K562 (cell line): ENCODE measurements around the gene NRN1L. TPM values are rescaled to one million over a fixed set of nuclear protein-coding genes. Genes with fewer than 3 reads are reported as not detected.

Experiments used
- ATAC-seq: fragments of 200-7000 bp; cut with Tn5 transposase; 3 replicates; pipeline ENCODE4 v1.9.1; 2020; ENCODE audit warnings: moderate library complexity
- BruUV-seq: library from RNA; stranded (reverse); fragments of 400-500 nt; replicated peaks from 2 replicates; lab custom pipeline; 2021; lab: Mats Ljungman, UMichigan
- CTCF ChIA-PET: fragments of 300-600 bp; formaldehyde crosslinking; extraction: SDS; loops from one replicate; lab custom pipeline; 2021; ENCODE audit warnings: low intra/inter-chr PET ratio; lab: Yijun Ruan, JAX
- POLR2A ChIA-PET: fragments of 300-600, 350-650 bp; sonication (Branson Sonifier 250); formaldehyde crosslinking; extraction: SDS; loops from one replicate; lab custom pipeline; 2021; ENCODE audit warnings: antibody characterized with exemption, inconsistent platforms; lab: Yijun Ruan, JAX
- DNase-seq, 4 experiments: peaks; one replicate each; pipeline versions ENCODE4 v3.0.0 to v3.0.0-alpha.2; 2011 to 2018; ENCODE audit warnings: low spot score in 3 of 4, mixed read lengths in 3 of 4; ENCODE audit errors: extremely low read depth in 1 of 4
- FAIRE-seq: peaks from 2 replicates; lab custom pipeline; 2011; peaks lifted over from hg19 to GRCh38; lab: Jason Lieb, UNC
- H2AFZ ChIP-seq: 2 replicates; pipeline ENCODE4 v1.6.0; 2011; ENCODE audit warnings: low read depth, low read length, control low read depth, inconsistent platforms
- H3K27ac ChIP-seq: fragments of 200-600 bp; 3 replicates; pipeline ENCODE4 v1.8.0; 2011; ENCODE audit warnings: low read depth, mild to moderate bottlenecking, control low read depth, inconsistent platforms, low read length, moderate library complexity, mixed read lengths; ENCODE audit errors: extremely low read depth
- H3K27me3 ChIP-seq, 2 experiments: fragments of 300-600 bp in 1 of 2; 2 replicates in 1 of 2; 3 replicates in 1 of 2; pipeline versions ENCODE4 v1.6.0 to v1.8.0; 2011; ENCODE audit warnings: inconsistent platforms in 2 of 2, low read length in 2 of 2, mild to moderate bottlenecking in 1 of 2, mixed read lengths in 1 of 2, moderate library complexity in 1 of 2; ENCODE audit not compliant: control insufficient read depth in 2 of 2, insufficient read depth in 2 of 2
- H3K36me3 ChIP-seq: fragments of 300-600 bp; 3 replicates; pipeline ENCODE4 v1.8.0; 2011; ENCODE audit warnings: mild to moderate bottlenecking, low read length, inconsistent platforms; ENCODE audit not compliant: control insufficient read depth, insufficient read depth
- H3K4me1 ChIP-seq, 2 experiments: fragments of 200-600 bp in 1 of 2; replicated peaks in 1 of 2; 2 replicates in 1 of 2; 3 replicates in 1 of 2; pipeline versions ENCODE4 v1.5.1 to v1.8.0; 2011; ENCODE audit warnings: inconsistent platforms in 2 of 2, low read length in 2 of 2, mild to moderate bottlenecking in 1 of 2, mixed read lengths in 1 of 2, moderate library complexity in 1 of 2; ENCODE audit not compliant: control insufficient read depth in 2 of 2, insufficient read depth in 2 of 2
- H3K4me2 ChIP-seq: 2 replicates; pipeline ENCODE4 v1.6.1; 2011; ENCODE audit warnings: low read length, control low read depth, inconsistent platforms, mixed read lengths; ENCODE audit not compliant: insufficient read depth
- H3K4me3 ChIP-seq: fragments of 200-600 bp; sonication (generic), shearing (Covaris generic); 2 replicates; pipeline ENCODE4 v1.5.1; 2016; ENCODE audit warnings: control low read depth, inconsistent platforms
- H3K79me2 ChIP-seq: fragments of 200-600 bp; 3 replicates; pipeline ENCODE4 v1.8.0; 2011; ENCODE audit warnings: low read length, inconsistent platforms; ENCODE audit not compliant: control insufficient read depth, insufficient read depth
- H3K9ac ChIP-seq, 2 experiments: 2 replicates each; pipeline versions ENCODE4 v1.6.0 to v1.6.1; 2011; ENCODE audit warnings: low read depth in 2 of 2, low read length in 2 of 2, control low read depth in 1 of 2, inconsistent platforms in 1 of 2, mild to moderate bottlenecking in 1 of 2, mixed read lengths in 1 of 2; ENCODE audit not compliant: insufficient read depth in 1 of 2
- H3K9me1 ChIP-seq: one replicate; pipeline ENCODE4 v1.6.0; 2011; ENCODE audit warnings: inconsistent platforms, mild to moderate bottlenecking, low read length, moderate library complexity; ENCODE audit not compliant: control insufficient read depth, insufficient read depth
- H3K9me3 ChIP-seq: replicated peaks from 2 replicates; pipeline ENCODE4 v1.5.1; 2011; ENCODE audit warnings: low read depth, low read length, inconsistent platforms; ENCODE audit not compliant: control insufficient read depth, insufficient read depth
- H4K20me1 ChIP-seq: replicated peaks from 2 replicates; pipeline ENCODE4 v1.6.1; 2011; ENCODE audit warnings: low read length, inconsistent platforms, mixed read lengths; ENCODE audit not compliant: control insufficient read depth, insufficient read depth
- KLF10 ChIP-seq: fragments of 250-450 bp; sonication (Bioruptor Pico); IDR thresholded peaks from 2 replicates; pipeline ENCODE4 v1.6.1; 2021; ENCODE audit warnings: matching md5 sums
- SMARCB1 ChIP-seq: IDR thresholded peaks from 2 replicates; pipeline ENCODE4 v1.6.1; 2011; ENCODE audit warnings: improper control_type of control experiment, low read depth; ENCODE audit not compliant: insufficient read length
- XRCC3 ChIP-seq: fragments of 450-650 bp; IDR thresholded peaks from 2 replicates; pipeline ENCODE4 v1.6.1; 2017; ENCODE audit warnings: mild to moderate bottlenecking, moderate library complexity
- ZNF3 ChIP-seq: fragments of 250-450 bp; sonication (Bioruptor Pico); IDR thresholded peaks from 2 replicates; pipeline ENCODE4 v1.5.0; 2021; ENCODE audit warnings: mild to moderate bottlenecking, moderate library complexity
- ZNF764 ChIP-seq: fragments of 250-450 bp; sonication (Bioruptor Pico); IDR thresholded peaks from 2 replicates; pipeline ENCODE4 v1.4.0; 2020; ENCODE audit warnings: low read depth, mild to moderate bottlenecking, moderate library complexity
- ZSCAN32 ChIP-seq: fragments of 450-650 bp; formaldehyde crosslinking; IDR thresholded peaks from 2 replicates; pipeline ENCODE4 v1.4.0; 2020; ENCODE audit warnings: mild to moderate bottlenecking, moderate library complexity
- WGBS: fragments of 100-300 bp; shearing (Covaris generic); methylation state at CpG from one replicate; pipeline ENCODE4 v1.1.6; 2016; ENCODE audit warnings: low coverage, mixed read lengths; ENCODE audit not compliant: insufficient coverage; ENCODE audit errors: missing lambda C conversion rate; 5-methylcytosine and 5-hydroxymethylcytosine counted together
- in situ Hi-C: fragments of 300-500 bp; cut with MboI; formaldehyde crosslinking; loops from 4 replicates; pipeline ENCODE4 v1.15.0; 2018; ENCODE audit warnings: inconsistent platforms, mixed read lengths
- intact Hi-C: fragments of 100-400 bp; cut with micrococcal nuclease; formaldehyde crosslinking; loops from 2 replicates; pipeline ENCODE4 v1.14.2; 2022
- polyA plus RNA-seq, 8 experiments: library from polyadenylated mRNA; depleted of rRNA in 4 of 8; stranded (reverse) in 5 of 8; unstranded in 3 of 8; fragments of >200 nt; fragmentation: Nextera tagmentation in 2 of 8; fragmentation: Illumina TruSeq in 1 of 8; extraction: Ambion mirVana in 2 of 8; extraction: Trizol in 1 of 8; gene quantifications; 2 replicates each; pipeline versions ENCODE4 v1.2.1 to v1.2.3, GENCODE V29; 2011 to 2014; ENCODE audit warnings: inconsistent platforms in 1 of 8, missing spikeins in 1 of 8
- total RNA-seq, 7 experiments: library from RNA; depleted of rRNA in 6 of 7; stranded (reverse); fragments of >200 nt in 6 of 7; fragmentation: Illumina TruSeq in 2 of 7; extraction: Trizol in 2 of 7; gene quantifications; 2 replicates each; pipeline versions ENCODE4 v1.2.1 to v1.2.3, GENCODE V29; 2011 to 2021; ENCODE audit warnings: low replicate concordance in 1 of 7
- TF ChIP-seq, protein P1 (sequence below): fragments of 250-450 bp; sonication (Bioruptor Pico); IDR thresholded peaks from 2 replicates; pipeline ENCODE4 v1.4.0; 2020; ENCODE audit warnings: mild to moderate bottlenecking, moderate library complexity, borderline replicate concordance
- TF ChIP-seq, protein P2 (sequence below), 2 experiments: IDR thresholded peaks; 2 replicates each; pipeline ENCODE4 v1.6.1; 2012; ENCODE audit warnings: improper control_type of control experiment in 2 of 2, low read depth in 2 of 2, low read length in 2 of 2, borderline replicate concordance in 1 of 2
- TF ChIP-seq, protein P3 (sequence below): fragments of 250-450 bp; sonication (Bioruptor Pico); IDR thresholded peaks from 2 replicates; pipeline ENCODE4 v1.5.0; 2022; ENCODE audit warnings: mild to moderate bottlenecking
- TF ChIP-seq, protein P4 (sequence below): fragments of 450-650 bp; formaldehyde crosslinking; IDR thresholded peaks from 2 replicates; pipeline ENCODE4 v1.4.0; 2020; ENCODE audit warnings: mild to moderate bottlenecking, mixed read lengths

Gene NRN1L
- total and polyA plus RNA-seq, 9 of the 15 experiments (the other 6 are each of a cell fraction or from before 2014, with no cell fraction given): 0.22 to 0.86 (median 0.61) TPM; not detected in 5

DNA sequence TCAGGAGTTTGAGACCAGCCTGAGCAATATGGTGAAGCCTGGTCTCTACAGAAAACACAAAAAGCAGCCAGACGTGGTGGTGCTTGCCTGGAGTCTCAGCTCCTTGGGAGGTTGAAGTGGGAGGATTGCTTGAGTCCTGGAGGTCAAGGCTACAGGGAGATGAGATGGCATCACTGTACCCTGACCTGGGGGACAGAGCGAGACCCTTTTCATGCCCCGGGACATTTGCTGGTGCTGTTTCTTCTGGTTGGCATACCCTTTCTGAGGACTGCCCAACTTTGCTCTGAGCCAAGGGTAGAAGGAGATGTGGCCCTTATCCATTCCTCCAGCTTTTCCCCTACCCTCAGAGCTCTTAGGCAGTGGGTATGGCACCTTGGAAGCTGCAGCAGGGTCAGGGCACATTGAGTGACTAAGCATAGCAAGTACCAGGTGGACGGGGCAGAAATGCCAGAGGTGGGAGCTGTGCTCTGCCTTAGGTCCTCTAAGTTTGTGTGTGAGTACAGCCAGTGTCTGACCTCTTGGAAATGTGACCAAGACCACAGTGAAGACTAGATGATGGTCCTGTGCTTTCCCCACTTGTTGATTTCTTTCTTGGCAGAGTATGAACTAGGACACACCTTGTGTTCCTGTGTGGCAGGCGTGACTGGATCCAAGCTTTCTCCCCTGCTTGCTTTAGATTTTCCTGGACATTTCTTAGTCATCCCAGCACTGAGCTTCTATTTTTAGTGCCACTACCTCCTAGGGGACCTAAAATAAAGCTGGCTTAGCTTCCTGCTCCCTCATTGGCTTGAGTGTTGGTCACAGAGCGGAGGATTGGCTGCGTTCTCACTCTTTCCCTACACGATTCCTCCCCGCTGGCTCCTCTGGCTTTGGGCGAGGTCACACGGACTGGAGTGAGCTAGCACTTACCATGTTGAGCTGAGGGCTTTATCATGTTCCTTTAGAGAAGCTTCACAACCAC is 21.8 kb upstream of the NRN1L start:
- no peaks in the 10 kb centered on the region for H3K9me1 ChIP-seq
- ChIA-PET CTCF (no interaction called here), POLR2A (interaction anchor here (0.5 to 1.3 kb wide), 7 partner anchors 9 to 190 kb away, joined by 3 to 4 read pairs (median 3); no protein-coding TSS in a partner anchor)
- H3K27ac ChIP-seq: peak overlapping the region; percentile 35; the same call in 1 of the 3 replicates
- H3K9ac ChIP-seq: peak overlapping the region in 1 of 2 experiments; percentile 82; a peak in 1 of 4 replicates
- intact Hi-C loops: no loop called here
- peaks cover 11 to 17% of the 10 kb centered on the region in 2 experiments for H3K4me1 ChIP-seq
- H3K4me3 ChIP-seq: no peak overlapping the region
- in situ Hi-C loops: no loop called here
- no peak overlapping the region for H2AFZ ChIP-seq
- H3K4me2 ChIP-seq: no peak overlapping the region
- TF ChIP-seq, protein P1, sequence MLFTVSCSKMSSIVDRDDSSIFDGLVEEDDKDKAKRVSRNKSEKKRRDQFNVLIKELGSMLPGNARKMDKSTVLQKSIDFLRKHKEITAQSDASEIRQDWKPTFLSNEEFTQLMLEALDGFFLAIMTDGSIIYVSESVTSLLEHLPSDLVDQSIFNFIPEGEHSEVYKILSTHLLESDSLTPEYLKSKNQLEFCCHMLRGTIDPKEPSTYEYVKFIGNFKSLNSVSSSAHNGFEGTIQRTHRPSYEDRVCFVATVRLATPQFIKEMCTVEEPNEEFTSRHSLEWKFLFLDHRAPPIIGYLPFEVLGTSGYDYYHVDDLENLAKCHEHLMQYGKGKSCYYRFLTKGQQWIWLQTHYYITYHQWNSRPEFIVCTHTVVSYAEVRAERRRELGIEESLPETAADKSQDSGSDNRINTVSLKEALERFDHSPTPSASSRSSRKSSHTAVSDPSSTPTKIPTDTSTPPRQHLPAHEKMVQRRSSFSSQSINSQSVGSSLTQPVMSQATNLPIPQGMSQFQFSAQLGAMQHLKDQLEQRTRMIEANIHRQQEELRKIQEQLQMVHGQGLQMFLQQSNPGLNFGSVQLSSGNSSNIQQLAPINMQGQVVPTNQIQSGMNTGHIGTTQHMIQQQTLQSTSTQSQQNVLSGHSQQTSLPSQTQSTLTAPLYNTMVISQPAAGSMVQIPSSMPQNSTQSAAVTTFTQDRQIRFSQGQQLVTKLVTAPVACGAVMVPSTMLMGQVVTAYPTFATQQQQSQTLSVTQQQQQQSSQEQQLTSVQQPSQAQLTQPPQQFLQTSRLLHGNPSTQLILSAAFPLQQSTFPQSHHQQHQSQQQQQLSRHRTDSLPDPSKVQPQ (CRISPR knock-in tag): no peak
- TF ChIP-seq ZSCAN32 (CRISPR knock-in tag): no peak
- no peak for TF ChIP-seq XRCC3
- TF ChIP-seq, protein P2, sequence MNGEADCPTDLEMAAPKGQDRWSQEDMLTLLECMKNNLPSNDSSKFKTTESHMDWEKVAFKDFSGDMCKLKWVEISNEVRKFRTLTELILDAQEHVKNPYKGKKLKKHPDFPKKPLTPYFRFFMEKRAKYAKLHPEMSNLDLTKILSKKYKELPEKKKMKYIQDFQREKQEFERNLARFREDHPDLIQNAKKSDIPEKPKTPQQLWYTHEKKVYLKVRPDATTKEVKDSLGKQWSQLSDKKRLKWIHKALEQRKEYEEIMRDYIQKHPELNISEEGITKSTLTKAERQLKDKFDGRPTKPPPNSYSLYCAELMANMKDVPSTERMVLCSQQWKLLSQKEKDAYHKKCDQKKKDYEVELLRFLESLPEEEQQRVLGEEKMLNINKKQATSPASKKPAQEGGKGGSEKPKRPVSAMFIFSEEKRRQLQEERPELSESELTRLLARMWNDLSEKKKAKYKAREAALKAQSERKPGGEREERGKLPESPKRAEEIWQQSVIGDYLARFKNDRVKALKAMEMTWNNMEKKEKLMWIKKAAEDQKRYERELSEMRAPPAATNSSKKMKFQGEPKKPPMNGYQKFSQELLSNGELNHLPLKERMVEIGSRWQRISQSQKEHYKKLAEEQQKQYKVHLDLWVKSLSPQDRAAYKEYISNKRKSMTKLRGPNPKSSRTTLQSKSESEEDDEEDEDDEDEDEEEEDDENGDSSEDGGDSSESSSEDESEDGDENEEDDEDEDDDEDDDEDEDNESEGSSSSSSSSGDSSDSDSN (IDR thresholded peaks at IDR 0.05; ENCODE audit: borderline replicate concordance in 1 of 2, low read depth in 2 of 2, low read length in 2 of 2): no peak
- TF ChIP-seq KLF10: no peak
- no peak for TF ChIP-seq ZNF3
- TF ChIP-seq, protein P3, sequence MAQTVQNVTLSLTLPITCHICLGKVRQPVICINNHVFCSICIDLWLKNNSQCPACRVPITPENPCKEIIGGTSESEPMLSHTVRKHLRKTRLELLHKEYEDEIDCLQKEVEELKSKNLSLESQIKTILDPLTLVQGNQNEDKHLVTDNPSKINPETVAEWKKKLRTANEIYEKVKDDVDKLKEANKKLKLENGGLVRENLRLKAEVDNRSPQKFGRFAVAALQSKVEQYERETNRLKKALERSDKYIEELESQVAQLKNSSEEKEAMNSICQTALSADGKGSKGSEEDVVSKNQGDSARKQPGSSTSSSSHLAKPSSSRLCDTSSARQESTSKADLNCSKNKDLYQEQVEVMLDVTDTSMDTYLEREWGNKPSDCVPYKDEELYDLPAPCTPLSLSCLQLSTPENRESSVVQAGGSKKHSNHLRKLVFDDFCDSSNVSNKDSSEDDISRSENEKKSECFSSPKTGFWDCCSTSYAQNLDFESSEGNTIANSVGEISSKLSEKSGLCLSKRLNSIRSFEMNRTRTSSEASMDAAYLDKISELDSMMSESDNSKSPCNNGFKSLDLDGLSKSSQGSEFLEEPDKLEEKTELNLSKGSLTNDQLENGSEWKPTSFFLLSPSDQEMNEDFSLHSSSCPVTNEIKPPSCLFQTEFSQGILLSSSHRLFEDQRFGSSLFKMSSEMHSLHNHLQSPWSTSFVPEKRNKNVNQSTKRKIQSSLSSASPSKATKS: no peak
- TF ChIP-seq, protein P4, sequence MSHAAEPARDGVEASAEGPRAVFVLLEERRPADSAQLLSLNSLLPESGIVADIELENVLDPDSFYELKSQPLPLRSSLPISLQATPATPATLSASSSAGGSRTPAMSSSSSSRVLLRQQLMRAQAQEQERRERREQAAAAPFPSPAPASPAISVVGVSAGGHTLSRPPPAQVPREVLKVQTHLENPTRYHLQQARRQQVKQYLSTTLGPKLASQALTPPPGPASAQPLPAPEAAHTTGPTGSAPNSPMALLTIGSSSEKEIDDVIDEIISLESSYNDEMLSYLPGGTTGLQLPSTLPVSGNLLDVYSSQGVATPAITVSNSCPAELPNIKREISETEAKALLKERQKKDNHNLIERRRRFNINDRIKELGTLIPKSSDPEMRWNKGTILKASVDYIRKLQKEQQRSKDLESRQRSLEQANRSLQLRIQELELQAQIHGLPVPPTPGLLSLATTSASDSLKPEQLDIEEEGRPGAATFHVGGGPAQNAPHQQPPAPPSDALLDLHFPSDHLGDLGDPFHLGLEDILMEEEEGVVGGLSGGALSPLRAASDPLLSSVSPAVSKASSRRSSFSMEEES (CRISPR knock-in tag): no peak
- TF ChIP-seq ZNF764: no peak
- no peak for TF ChIP-seq SMARCB1
- peaks cover 32% of the 10 kb centered on the region for H4K20me1 ChIP-seq
- WGBS: 82% methylated on average over 11 of the region's 11 CpGs
- no TSS peak for BruUV-seq
- no peak for FAIRE-seq
- H3K27me3 ChIP-seq: no peaks in the 10 kb centered on the region
- no peaks in the 10 kb centered on the region for H3K9me3 ChIP-seq
- H3K79me2 ChIP-seq: peaks cover 70% of the 10 kb centered on the region
- H3K36me3 ChIP-seq: peaks cover 76% of the 10 kb centered on the region
- no peak for ATAC-seq
- no peak for DNase-seq
